GM21381 (cell line): Measurements from ENCODE around the gene TTC27.
"Not testable (repeated sequence)": the region's sequence is repeated elsewhere in the genome, so short reads cannot be mapped to it uniquely, and the experiment has no call there.

Source experiments
- ATAC-seq: cut with Tn5 transposase; IDR thresholded peaks from one replicate; pipeline ENCODE4 v1.9.1; 2021; ENCODE audit warnings: mild to moderate bottlenecking, moderate library complexity; ENCODE audit not compliant: unreplicated experiment

TTC27 gene

DNA sequence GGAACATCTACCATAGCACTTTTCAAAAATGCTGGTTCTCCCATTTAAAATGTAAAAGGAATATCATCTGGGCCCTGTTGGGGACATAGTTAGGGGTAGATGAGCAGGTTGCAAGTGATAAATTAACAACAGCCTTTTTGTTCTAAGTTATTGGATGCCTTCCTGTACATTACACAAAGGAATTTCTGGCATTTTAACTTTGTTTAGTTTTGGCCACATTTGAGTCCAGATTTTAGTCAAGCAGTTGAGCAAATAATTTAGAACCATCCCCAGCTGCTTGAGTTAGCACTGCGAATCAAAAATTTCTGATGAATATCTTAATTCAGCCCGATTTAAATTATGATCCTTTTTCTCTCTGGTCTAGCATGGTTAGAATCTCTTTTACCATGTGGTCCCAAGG, 124.4 kb downstream of the TTC27 start:
- no peak for ATAC-seq

DNA sequence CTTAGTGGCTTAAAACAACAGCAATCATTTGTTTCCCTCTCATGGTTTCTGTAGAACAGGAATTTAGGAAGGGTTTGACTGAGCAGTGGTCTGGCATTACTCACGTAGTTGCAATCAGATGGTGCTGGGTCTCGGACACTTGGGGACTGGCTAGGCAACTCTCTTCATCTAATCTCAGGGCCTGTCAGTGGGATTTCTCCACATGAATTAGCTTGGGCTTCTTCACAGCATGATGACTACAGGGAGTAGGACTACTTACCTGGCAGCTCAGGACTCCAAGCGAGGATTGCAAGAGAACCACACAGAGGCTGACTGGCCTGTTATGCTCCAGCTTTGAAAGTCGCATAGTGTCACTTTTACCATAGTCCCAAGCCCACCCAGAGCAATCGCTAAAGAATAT, 125.1 kb downstream of the TTC27 start:
- no peak for ATAC-seq

DNA sequence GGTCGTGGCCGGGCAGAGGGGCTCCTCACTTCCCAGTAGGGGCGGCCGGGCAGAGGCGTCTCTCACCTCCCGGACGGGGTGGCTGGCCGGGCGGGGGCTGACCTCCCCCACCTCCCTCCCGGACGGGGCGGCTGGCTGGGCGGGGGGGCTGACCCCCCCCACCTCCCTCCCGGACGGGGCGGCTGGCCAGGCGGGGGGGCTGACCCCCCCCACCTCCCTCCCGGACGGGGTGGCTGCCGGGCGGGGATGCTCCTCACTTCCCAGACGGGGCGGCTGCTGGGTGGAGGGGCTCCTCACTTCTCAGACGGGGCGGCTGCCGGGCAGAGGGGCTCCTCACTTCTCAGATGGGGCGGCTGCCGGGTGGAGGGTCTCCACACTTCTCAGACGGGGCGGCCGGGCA, 126.8 kb downstream of the TTC27 start:
- not testable (repeated sequence) for ATAC-seq

GRCh38 chr2:32755666-32756065, 127.8 kb downstream of the TTC27 start:
- ATAC-seq: no peak

DNA sequence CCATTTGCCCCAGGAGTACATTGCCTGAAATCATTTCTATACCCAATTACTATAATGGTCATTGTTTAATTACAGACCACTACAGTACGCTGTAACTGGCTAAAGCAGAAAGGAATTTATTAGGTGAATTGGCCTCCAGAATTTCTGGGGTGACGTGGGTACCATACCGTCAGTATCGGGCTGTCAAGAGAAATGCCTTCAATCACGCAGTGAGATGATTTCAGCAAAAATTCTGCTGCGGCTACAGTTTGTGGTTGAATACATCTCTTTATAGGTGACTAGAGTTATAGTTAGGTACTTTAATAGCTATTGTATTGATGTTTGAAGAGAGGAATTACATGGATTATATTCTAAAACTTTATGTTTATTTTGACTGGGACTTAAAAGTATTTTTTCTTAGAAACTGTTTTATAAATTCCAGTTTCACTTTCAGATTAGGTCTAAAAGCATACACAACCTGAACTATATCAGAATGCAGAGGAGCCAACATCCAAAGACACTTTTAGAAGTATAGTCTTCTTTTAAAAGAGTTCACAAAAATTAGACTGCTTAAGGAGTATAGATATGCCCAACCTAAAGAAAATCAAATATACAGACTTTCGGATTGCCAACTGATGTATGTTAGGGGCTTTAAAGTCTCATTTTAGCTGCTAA, 128.4 kb downstream of the TTC27 start:
- no peak for ATAC-seq

- no peak for ATAC-seq
Measured at GRCh38 chr2:32758232-32758631, 130.4 kb downstream of the TTC27 start.

GRCh38 chr2:32760628-32761027, 132.8 kb downstream of the TTC27 start:
- no peak for ATAC-seq

DNA sequence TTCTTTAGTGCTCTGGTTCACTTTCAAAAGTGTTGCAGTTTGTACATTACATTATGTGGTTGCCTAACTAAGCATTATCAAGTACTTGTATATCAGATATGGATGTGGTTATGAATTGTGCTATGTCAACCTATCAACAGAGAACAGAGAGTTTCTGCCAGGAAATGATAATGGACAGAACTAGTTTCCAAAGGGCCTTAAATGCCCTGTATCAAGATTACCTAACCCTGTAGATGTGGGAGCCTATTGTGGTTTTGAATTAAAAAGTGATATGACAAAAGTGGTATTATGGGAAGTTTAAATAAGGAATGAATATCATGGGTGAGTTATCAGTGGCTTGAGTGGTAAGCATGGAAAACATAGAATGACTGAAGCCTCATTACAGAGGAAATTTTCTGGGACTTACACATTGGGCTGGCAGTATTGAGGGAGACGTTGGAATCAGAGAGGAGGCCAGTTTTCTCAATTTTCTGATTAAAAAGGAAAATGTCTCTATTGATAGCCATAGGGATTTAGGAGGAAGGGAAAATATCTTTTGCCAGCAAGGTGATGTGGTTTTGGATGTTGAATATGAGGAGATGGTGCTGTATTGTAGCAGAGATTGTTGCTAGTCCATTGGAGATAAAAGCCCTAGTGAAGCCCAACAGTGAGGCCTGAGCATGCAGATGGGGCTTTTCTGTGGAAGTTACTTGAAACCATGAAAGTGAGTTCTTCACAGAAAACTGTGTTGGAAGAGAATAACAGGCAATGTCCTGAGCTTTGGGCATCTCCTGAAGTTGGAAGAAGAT, 140.7 kb downstream of the TTC27 start:
- no peak for ATAC-seq

GRCh38 chr2:32770360-32770759, 142.5 kb downstream of the TTC27 start:
- no peak for ATAC-seq

DNA sequence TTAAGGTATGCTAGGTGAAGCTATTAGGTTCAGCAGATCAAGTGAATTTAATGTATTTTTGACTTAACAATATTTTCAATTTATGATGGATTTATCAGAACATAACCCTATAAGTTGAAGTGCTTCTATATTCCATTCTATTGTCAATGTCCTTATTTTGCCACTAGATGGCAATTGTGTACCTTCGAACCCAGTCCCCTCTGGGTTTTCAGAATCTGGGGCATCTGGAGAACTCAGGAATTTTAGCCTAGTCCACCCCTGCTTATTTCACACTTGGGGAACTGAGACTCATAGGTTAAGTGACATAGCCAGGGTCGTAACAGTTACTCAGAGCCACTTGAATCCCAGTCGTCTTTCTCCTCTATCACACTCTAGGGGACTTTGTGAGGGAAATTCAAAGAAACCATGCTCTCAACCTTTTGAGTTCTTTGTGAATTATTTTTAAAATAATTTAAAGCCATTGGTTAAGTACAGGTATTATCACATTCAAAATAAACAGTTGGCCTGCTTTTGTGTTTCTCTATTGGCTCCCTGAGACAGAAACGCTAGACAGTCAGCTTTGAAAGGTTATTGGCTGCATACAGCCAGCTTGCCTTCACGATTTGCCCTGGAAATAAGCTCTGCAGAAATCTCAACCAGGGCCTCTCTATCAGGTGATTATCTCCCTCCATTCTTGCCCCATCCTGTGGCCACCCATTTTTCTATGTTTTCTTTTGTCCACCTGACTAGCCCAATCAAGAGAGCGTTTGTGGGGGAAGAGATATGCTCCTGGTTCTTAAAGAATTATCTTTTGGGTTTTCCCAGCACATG, 145.0 kb downstream of the TTC27 start:
- no peak for ATAC-seq

GRCh38 chr2:32773448-32773808, 145.6 kb downstream of the TTC27 start:
- no peak for ATAC-seq

DNA sequence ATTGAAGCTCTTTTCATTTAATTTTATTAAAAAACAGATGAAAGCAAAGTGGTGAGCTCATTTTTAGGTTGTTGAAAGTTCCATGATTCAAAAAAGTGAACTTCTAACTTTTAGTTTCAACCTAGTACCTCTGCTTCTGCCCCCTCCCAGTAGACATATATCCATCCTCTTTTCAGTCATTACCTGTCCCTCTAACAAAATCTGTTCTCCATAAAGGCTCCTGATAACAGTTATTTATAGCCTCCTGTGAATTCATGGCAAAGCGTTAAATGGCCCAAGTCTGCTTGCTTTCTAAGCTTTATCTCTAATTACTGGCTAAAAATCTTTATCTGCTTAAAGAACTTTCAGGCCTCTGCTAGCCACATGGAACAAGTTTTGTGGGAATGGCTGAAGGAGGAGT, 148.1 kb downstream of the TTC27 start:
- ATAC-seq: no peak

- no peak for ATAC-seq
Measured at GRCh38 chr2:32777714-32778113, 149.9 kb downstream of the TTC27 start.

DNA sequence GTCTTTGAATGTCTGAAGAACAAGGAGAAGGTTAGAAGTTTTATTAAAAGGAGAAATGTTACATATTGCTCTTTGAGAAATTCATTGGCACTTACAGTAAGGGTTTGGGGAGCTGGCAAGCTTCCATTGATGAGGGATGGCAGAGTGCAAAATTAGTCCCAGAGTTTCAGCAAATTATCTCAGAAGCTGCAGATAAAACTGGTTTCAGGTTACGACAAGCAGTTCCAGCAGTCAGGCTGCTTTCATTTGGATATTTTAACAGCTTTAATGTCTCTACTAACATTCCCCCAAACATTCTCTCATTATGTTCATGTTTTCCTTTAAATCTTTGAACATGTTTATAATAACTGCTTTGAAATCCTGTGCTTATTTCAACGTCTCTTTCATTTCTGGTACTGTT, 153.1 kb downstream of the TTC27 start:
- ATAC-seq: no peak

DNA sequence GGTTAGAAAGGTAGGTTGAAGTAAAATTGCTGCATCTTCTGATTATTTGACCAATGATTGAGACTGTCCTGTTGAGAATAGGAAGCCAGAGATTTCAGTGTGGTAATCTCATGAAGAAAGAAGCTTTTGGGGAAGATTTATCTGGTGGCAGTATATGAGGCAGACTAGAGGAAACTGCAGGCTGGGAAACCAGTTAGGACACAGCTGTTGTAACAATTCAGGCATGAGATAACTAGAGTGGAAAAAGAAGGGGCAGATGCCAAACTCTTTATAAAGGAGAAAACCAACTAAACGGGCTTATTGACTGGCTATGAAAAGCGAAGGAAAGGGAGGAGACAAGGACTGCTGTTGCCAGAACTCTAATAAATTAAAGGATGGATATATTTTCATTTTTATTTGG, 155.6 kb downstream of the TTC27 start:
- ATAC-seq: no peak

GRCh38 chr2:32783933-32784332, 156.1 kb downstream of the TTC27 start:
- no peak for ATAC-seq

DNA sequence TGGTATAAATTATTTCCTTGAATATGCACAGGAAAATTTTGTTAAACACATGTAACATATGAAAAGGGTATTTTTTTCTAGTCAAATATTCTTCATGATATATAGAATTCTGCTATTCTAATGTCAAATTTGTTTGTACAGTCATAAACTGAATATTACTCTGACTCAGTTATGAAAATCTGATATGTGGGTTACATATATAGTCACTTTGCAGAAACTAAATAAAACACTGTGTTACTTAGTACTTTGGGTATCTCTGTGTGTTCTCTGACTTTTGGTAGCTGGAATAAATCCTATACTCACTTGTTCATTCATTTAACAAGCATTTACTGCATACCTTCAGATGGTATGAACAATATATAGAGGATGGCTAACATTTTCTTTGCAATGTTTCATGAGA, 159.4 kb downstream of the TTC27 start:
- no peak for ATAC-seq

DNA sequence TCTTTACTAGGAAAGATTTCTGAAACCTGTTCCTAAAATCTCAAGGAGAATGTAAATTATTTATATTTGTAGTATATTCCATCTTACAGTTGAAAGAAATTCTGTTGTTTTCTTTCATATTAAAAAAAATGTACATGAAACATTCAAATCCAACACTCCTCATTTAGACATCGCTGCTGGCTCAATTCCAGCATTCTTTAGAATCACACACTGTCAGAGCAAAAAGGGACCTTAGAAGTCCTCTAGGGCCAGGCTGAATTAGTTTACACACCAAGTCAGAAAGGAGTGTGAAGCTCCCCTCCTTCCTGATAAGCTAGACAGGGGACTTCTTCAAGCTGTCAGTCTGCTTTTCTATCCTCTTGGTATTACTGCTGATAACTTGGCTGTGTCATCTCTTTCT, 160.3 kb downstream of the TTC27 start:
- no peak for ATAC-seq

DNA sequence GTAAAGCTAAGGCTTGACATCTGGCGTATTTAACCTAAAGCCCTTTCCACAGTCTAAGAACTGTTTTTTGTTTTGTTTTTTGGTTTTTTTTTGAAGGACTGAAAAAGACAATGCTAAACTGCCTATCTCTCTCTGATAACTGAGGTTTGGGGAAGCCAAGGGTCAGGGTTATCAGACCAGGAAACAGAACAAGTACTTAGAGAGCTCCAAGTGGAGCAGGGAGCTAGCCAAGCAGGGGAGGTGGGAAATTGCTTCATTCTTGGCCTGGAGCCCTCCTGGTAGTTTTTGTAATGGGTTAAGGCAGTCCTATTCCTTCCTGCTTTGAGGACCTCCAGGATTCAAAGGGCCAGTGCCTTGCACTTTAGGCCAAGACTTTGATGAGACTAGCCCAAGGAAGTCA, 164.6 kb downstream of the TTC27 start:
- ATAC-seq: no peak

- no peak for ATAC-seq
Measured at GRCh38 chr2:32798829-32799228, 171.0 kb downstream of the TTC27 start.

- no peak for ATAC-seq
Measured at GRCh38 chr2:32801741-32802140, 173.9 kb downstream of the TTC27 start.

- ATAC-seq: no peak
Measured at GRCh38 chr2:32802877-32803276, 175.0 kb downstream of the TTC27 start.
